Epithelial cell of esophagus (primary cell): ENCODE data around the gene NAA15.
"Not testable (repeated sequence)": the region's sequence is repeated elsewhere in the genome, so short reads cannot be mapped to it uniquely, and the experiment has no call there.

Experiments used
- DNase-seq: peaks from one replicate; pipeline ENCODE4 v3.0.0; 2010; ENCODE audit warnings: low read depth
- H3K4me3 ChIP-seq: 2 replicates; pipeline ENCODE4 v1.5.1; 2011; ENCODE audit warnings: mild to moderate bottlenecking, low read length, control low read depth
- TF ChIP-seq, protein P1 (sequence below): IDR thresholded peaks from 2 replicates; pipeline ENCODE4 v1.5.1; 2011; ENCODE audit warnings: low read depth, mild to moderate bottlenecking, low read length, control low read depth, inconsistent platforms; ENCODE audit not compliant: insufficient read depth; ENCODE audit errors: missing control alignments

The NAA15 gene

DNA sequence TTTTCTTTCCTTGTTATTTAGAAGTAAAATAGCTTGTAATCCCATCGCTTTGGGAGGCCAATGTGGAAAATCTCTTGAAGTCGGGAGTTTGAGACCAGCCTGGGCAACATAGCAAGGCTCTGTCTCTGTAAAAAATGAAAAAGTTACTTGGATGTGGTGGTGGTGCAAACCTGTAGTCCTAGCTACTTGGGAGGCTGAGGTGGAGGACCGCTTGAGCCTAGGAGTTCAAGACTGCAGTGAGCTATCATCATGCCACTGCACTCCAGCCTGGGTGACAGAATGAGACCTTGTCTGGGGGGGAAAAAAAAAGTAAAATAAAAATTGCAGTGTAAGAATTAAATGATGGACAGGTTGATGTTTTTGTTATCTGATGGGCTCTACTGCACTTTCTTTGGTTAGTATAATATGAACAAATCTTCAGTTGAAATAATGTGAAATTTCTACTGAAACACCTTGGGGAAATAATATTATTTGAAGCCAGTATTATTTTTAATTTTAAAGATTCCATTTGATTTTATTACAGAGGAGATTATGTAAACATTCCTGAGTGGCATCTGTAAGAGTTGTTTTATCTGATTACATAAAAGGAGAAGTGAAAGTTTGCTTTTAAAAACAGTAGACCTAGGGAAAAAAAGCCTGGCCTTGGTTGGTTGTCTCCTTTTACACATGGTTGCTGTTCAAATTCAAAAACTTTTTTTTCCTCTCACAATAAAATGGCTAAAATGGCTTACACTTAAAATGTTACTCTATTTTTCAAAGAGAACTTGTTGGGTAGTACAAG, 11.4 kb downstream of the NAA15 start:
- no peak overlapping the region for H3K4me3 ChIP-seq
- DNase-seq = no peak
- TF ChIP-seq, protein P1, sequence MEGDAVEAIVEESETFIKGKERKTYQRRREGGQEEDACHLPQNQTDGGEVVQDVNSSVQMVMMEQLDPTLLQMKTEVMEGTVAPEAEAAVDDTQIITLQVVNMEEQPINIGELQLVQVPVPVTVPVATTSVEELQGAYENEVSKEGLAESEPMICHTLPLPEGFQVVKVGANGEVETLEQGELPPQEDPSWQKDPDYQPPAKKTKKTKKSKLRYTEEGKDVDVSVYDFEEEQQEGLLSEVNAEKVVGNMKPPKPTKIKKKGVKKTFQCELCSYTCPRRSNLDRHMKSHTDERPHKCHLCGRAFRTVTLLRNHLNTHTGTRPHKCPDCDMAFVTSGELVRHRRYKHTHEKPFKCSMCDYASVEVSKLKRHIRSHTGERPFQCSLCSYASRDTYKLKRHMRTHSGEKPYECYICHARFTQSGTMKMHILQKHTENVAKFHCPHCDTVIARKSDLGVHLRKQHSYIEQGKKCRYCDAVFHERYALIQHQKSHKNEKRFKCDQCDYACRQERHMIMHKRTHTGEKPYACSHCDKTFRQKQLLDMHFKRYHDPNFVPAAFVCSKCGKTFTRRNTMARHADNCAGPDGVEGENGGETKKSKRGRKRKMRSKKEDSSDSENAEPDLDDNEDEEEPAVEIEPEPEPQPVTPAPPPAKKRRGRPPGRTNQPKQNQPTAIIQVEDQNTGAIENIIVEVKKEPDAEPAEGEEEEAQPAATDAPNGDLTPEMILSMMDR = no peak

DNA sequence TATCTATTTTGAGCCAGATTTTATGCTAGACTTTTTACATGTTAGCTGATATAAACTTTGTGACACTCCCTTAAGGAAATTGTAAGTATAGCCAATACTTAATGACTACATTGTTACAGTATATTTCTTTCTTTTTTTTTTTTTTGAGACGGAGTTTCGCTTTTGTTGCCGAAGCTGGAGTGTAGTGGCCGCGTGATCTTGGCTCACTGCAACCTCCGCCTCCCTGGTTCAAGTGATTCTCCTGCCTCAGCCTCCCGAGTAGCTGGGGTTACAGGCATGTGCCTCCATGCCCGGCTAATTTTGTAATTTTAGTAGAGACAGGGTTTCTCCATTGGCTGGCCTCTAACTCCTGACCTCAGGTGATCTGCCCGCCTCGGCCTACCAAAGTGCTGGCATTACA, 12.1 kb downstream of the NAA15 start:
- DNase-seq, H3K4me3 ChIP-seq: not testable (repeated sequence)

GRCh38 chr4:139314047-139314800, 12.9 kb downstream of the NAA15 start:
- DNase-seq = no peak
- TF ChIP-seq, protein P1 = no peak
- H3K4me3 ChIP-seq = no peak overlapping the region

GRCh38 chr4:139315221-139315675, 13.9 kb downstream of the NAA15 start:
- H3K4me3 ChIP-seq = no peak overlapping the region
- no peak for DNase-seq
- TF ChIP-seq, protein P1 = no peak

DNA sequence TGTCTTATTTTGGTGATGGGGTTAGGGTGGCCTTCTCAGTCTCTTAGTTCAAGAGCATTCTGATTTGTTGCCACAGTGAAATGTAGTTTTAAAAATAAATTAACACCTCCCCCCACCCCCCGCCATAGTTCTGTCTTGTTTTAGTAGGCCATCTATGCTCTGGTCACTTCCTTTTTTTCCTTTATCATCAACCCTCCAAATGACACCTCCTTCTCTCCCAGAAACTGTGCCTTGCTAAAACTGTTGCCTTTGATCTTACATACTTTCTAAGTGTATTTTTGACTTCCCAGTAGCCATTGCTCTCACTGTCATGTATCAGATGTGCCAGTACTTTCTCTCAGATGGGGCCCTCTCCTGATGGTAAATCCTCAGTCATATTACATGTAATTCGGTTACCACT, 15.4 kb downstream of the NAA15 start:
- no peak overlapping the region for H3K4me3 ChIP-seq
- DNase-seq = no peak
- TF ChIP-seq, protein P1 = no peak

- DNase-seq = no peak
- TF ChIP-seq, protein P1 = no peak
- no peak overlapping the region for H3K4me3 ChIP-seq
Measured at GRCh38 chr4:139317635-139318034, 16.3 kb downstream of the NAA15 start.

GRCh38 chr4:139319571-139319970, 18.3 kb downstream of the NAA15 start:
- H3K4me3 ChIP-seq = no peak overlapping the region
- DNase-seq = no peak
- TF ChIP-seq, protein P1 = no peak

DNA sequence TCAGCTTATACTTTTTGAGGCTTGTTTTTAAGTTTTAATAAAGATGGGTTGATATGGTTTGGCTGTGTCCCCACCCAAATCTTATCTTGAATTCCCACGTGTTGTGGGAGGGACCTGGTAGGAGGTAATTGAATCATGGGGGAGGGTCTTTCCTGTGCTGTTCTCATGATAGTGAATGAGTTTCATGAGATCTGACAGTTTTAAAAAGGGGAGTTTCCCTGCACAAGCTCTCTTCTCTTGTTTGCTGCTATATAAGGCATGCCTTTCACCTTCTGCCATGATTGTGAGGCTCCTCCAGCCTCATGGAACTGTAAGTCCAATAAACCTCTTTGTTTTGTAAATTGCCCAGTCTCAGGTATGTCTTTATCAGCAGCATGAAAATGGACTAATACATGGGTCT, 20.8 kb downstream of the NAA15 start:
- DNase-seq, H3K4me3 ChIP-seq: not testable (repeated sequence)

GRCh38 chr4:139322541-139322940, 21.2 kb downstream of the NAA15 start:
- not testable (repeated sequence) for H3K4me3 ChIP-seq, DNase-seq
